Measurements from ENCODE around the gene PRSS57.
A peak's percentile ranks its signal among the peaks of the same experiment; 100 is the strongest.

The PRSS57 gene

GRCh38 chr19:642767-643727 is 52.2 kb downstream of the PRSS57 start:
- no peak overlapping the region for H3K27ac ChIP-seq
- TF ChIP-seq CTCF (conservative IDR thresholded peaks at IDR 0.05) (no peak), ZFX (IDR thresholded peaks at IDR 0.05) (no peak)

- no peak overlapping the region for H3K27ac ChIP-seq
Measured at GRCh38 chr19:641702-642101, 53.5 kb downstream of the PRSS57 start.

GRCh38 chr19:640606-641189 is 54.6 kb downstream of the PRSS57 start:
- TF ChIP-seq CTCF (conservative IDR thresholded peaks at IDR 0.05), result no peak
- no peak for TF ChIP-seq ZFX (IDR thresholded peaks at IDR 0.05)
- no peak overlapping the region; the same call in 1 of the 2 replicates for H3K27ac ChIP-seq

More at GRCh38 chr19:641702-642101, 53.5 kb downstream of the PRSS57 start:
- TF ChIP-seq CTCF (conservative IDR thresholded peaks at IDR 0.05) (no peak), ZFX (IDR thresholded peaks at IDR 0.05) (no peak)

GRCh38 chr19:640161-640558 is 55.1 kb downstream of the PRSS57 start:
- no peak for TF ChIP-seq CTCF (conservative IDR thresholded peaks at IDR 0.05)
- no peak for TF ChIP-seq ZFX (IDR thresholded peaks at IDR 0.05)

GRCh38 chr19:639253-640160 is 55.7 kb downstream of the PRSS57 start, which contains the start of gene FGF22:
FGF22 (plus strand) TSS chr19:639879; CDS start chr19:639926, 47 bp downstream.
- TF ChIP-seq CTCF (conservative IDR thresholded peaks at IDR 0.05), result no peak
- no peak for TF ChIP-seq ZFX (IDR thresholded peaks at IDR 0.05)
- peak within 1 kb of the TSS; percentile 26 for H3K27ac ChIP-seq

More at GRCh38 chr19:640161-640558, 55.1 kb downstream of the PRSS57 start:
- H3K27ac ChIP-seq, result peak overlapping the region; percentile 26

- H3K27ac ChIP-seq, result peak overlapping the region; percentile 4; the same call in 1 of the 2 replicates
- TF ChIP-seq CTCF (conservative IDR thresholded peaks at IDR 0.05), result no peak
- no peak for TF ChIP-seq ZFX (IDR thresholded peaks at IDR 0.05)
Measured at GRCh38 chr19:638906-639252, 56.4 kb downstream of the PRSS57 start.

Measured in C4-2B (cell line).